PFSK-1 (cell line): ENCODE results near the gene RFX4.

Experiments used
- POLR2AphosphoS5 ChIP-seq: IDR thresholded peaks from 2 replicates; pipeline ENCODE4 v1.6.1; 2012; ENCODE audit warnings: low read depth, mild to moderate bottlenecking, control low read depth, low read length, moderate library complexity
- TF ChIP-seq, protein P1 (sequence below), 2 experiments: IDR thresholded peaks; 2 replicates each; pipeline versions ENCODE4 v1.6.1 to v1.8.0; 2011 to 2012; ENCODE audit warnings: low read depth in 2 of 2, low read length in 2 of 2, control low read depth in 1 of 2, inconsistent platforms in 1 of 2, mild to moderate bottlenecking in 1 of 2, moderate library complexity in 1 of 2; ENCODE audit not compliant: insufficient read depth in 1 of 2

DNA sequence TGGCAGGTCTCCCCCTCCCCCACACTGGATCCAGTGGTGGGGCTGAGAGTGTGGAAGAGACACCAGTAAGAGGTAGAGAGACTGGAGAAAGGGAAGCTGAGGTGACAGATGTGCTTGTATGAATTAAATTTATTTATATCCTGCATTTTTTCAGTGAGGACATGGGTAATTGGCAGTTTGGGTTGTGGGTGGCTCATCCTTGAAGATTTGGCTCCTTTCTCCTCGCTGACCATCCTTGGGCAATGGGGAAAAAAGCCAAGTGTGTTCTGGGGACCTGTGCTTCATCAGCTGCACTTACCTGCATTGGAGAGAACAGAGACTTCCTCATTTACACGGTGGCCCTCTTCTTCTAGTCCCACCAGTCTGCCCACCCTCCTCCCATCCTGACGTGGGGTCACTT lies 86.4 kb downstream of the RFX4 start:
- TF ChIP-seq POLR2AphosphoS5: no peak
- TF ChIP-seq, protein P1, sequence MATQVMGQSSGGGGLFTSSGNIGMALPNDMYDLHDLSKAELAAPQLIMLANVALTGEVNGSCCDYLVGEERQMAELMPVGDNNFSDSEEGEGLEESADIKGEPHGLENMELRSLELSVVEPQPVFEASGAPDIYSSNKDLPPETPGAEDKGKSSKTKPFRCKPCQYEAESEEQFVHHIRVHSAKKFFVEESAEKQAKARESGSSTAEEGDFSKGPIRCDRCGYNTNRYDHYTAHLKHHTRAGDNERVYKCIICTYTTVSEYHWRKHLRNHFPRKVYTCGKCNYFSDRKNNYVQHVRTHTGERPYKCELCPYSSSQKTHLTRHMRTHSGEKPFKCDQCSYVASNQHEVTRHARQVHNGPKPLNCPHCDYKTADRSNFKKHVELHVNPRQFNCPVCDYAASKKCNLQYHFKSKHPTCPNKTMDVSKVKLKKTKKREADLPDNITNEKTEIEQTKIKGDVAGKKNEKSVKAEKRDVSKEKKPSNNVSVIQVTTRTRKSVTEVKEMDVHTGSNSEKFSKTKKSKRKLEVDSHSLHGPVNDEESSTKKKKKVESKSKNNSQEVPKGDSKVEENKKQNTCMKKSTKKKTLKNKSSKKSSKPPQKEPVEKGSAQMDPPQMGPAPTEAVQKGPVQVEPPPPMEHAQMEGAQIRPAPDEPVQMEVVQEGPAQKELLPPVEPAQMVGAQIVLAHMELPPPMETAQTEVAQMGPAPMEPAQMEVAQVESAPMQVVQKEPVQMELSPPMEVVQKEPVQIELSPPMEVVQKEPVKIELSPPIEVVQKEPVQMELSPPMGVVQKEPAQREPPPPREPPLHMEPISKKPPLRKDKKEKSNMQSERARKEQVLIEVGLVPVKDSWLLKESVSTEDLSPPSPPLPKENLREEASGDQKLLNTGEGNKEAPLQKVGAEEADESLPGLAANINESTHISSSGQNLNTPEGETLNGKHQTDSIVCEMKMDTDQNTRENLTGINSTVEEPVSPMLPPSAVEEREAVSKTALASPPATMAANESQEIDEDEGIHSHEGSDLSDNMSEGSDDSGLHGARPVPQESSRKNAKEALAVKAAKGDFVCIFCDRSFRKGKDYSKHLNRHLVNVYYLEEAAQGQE (IDR thresholded peaks at IDR 0.05; ENCODE audit: insufficient read depth in 1 of 2, low read depth in 2 of 2, low read length in 2 of 2): no peak
